ENCODE data around the gene AUH.

Gene AUH

DNA sequence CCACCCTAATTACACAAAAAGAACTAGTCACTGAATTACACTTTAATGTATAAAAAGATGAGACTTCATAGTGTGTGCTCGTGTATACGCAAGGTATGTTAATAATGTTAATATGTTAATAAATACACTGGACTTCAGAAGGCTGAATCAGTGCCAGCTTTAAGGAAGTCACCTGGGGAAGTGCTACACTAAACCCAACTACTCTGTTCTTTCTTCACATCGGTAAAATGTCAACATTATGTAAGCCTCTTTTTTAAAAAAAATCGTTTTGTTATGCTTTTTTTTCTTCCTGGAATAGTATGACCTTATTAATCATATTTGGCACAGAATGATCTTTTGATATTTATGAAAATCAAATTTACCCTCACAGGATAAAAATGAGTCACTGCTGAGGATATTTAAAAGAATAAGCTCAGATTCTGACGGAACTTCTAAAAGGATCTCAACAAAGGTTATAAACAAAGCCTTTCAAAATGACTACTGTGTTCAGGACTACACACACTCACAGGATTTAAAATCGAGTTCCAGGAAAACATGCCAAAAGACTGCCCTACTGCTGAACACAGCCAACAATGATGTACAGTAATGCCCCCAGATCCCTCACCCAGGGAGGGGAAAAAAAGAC lies 75.9 kb downstream of the AUH start:
- DNase-seq = no peak

DNA sequence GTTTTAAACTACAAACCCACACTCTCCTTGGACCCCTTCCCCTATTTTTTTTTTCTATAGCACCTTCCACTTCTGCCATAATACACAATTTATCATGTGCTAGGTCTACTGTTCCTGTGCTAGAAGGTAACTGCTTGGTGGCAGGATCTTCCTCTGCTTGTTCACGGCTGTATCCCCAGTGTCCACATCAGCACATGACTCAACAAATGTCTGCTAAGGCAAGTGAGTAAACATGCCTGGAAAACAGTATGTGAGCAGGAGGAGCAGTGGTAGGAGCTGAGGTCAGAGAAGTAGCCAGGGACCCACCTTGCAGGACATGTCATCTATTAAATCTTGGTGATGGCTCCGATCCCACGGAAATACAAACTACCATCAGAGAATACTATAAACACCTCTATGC lies 79.4 kb downstream of the AUH start:
- no peak for DNase-seq

DNA sequence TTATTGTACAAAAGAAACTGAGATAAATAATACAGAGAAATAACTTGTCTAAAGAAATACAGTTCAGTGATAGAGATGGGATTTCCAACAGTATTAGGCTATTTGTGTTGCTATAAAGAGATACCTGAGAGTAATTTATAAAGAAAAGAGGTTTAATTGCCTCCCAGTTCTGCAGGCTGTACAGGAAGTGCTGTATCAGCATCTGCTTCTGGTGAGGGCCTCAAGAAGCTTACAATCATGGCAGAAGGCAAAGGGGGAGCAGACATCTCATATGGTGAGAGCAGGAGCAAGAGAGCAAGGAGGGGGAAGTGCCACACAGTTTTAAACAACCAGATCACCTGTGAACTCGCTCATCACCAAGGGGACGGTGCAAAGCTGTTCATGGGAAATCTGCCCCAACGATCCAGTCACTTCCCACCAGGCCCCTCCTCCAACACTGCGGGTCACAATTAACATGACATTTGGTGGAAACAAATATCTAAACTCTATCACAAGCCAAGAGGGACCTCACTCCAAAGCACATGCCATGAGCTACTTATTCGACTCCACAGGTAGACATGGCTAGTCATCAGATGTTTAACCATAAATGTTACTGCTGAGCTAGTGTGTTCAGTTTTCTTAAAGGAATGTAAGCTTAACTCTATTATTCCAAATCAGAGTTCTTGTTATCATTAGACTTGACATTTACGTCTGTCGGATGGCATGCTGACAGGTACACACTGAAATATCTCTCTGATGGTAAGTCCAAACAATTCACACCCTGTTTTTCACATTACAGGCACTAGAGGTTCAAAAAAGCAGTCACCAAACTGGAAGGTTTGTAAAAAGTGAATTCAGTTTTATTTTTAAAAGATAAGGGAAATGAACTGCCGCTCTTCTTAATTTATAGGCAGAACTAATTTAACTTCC lies 82.2 kb downstream of the AUH start:
- no peak for DNase-seq

GRCh38 chr9:91276513-91276912 lies 85.2 kb downstream of the AUH start:
- DNase-seq = no peak

DNA sequence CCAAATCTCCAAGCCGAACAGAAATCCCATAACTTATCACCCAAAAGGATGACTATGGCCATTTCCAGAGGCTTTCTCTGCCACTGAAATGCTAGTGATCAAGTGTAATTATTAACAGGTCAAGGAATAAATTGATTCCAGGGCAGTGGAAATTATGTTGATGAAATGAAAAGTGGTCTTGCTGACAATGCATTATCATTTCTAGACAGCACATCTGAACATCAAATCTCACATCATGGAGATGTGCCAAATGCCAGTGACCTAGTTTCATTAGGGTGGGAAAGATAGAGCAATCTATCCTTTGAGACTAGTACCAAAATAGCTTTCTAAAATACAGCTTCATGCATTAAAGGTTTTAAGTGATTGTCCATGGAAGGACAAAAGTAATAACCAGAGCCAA lies 86.1 kb downstream of the AUH start:
- DNase-seq = no peak

GRCh38 chr9:91274949-91275492 lies 86.7 kb downstream of the AUH start:
- no peak for DNase-seq

DNA sequence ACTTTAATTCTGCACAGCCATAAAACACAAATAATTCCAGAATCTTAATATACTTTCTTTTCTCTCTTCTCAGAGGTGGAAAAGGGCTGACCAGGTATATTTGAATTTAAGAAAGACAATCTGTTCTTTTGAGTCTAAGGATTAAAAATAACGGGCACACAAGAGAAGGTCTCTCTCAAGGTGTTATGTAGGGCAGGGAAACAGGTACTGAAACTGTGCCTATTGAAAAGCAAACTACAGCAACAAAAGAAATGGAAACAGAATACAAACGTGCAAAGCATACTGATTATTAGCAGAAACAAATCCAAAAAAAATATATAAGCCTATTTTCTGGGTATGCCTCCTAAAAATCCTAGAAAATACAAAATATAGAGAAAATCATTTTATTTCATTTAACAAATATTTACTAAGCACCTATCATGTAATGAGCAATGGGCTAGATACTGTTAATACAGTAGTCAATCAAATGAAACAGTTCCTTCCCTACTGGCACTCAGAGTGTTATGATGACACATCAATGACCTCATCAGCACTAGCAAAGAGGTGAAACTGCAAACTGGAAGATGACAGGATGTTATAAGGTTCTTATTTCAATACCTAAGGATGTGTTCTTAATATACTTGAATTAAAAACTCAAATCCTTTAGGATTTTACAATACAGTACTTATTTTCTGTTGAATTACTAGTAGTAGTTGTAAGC lies 87.7 kb downstream of the AUH start:
- DNase-seq = no peak

DNA sequence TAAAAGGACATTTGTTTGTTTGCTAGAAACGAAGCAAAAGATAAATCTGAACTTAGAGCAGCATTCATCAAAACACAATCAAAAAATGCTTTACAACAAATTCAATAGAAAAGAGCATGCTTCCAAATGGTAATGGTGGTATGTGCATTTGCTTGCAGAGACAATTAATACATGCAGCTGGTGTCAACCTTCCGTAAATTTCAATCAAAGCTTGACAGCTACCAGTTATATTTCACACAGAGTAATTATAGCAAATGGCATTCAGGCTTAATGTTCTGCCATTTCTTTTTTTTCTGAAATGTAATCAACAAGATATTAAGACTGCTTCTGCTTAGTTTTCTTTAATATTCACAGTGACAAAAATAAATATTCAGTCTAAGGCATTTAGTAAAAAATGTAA lies 90.6 kb downstream of the AUH start:
- no peak for DNase-seq

DNA sequence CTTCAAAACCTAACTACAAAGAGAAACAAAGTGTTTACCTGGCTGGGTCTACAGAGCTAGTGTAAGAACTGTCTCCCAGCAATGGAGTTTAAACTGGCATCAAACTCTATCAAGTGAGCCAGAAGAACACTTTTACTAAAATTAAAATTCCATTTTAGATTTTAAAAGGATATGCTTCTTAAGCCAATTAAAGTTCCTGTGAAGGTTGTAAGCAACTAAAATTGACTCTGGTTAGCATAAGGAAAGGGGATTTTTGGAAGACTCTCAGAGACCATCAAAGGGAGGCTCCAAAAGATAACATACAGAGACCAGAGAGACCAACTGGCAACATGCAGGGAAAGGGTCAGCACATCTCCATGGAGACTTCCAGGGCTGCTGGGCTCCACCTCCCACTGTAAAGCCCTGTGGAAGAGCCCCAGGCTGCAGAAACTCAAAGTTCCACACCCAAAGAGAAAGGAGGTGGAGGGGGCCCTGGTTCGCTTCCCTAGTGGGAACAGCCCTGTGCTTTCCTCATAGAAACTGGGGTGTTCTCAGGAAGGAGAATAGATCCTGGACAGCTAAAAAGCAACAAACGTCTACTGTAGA lies 91.7 kb downstream of the AUH start:
- no peak for DNase-seq

- DNase-seq = no peak
These were observed 95.3 kb downstream of the AUH start for GRCh38 chr9:91266448-91266847.

DNA sequence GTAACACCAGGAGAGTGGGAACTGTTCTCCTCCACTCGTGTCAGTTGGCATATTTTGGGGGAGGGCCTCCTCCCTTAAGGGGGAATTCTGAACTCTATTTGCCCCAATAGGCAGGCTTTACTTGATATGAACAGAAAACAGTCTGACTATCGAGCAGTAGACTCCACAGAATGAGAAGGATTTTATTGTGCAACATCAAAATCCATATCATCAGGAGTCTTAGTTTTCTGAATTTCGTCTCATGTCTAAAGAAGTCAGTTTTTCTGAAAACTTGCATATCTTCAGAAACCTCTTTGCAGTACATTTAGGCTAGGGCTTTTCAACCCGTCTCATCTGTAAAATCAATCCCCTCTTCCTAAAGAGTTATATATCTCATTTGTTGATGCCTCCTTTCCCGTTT lies 96.2 kb downstream of the AUH start:
- DNase-seq = no peak

DNA sequence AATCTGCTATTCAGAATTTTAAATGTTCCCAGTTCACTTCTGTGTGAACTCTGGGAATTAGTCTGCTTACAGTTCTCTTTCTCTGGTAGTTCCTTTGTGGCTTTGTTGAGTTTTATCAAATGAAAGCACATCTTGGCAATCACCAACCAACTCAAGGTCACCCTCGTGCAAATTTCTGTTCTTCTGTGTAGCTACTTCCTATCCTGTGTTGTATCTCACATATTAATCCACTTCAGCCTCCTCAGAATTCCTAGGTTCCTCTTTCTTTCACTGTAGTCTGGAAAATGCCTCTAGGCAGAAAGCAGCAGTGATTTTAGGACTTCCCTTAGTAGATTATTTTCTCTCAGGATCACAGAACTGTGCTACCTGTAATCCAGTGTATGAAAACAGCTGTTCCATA lies 100.3 kb downstream of the AUH start:
- DNase-seq = no peak

GRCh38 chr9:91259162-91259561 lies 102.6 kb downstream of the AUH start:
- no peak for DNase-seq

- DNase-seq = no peak
These were observed 103.3 kb downstream of the AUH start for GRCh38 chr9:91258451-91258850.

- no peak for DNase-seq
These were observed 105.5 kb downstream of the AUH start for GRCh38 chr9:91256235-91256634.

- DNase-seq = no peak
These were observed 106.4 kb downstream of the AUH start for GRCh38 chr9:91255327-91255726.

- no peak for DNase-seq
These were observed 108.2 kb downstream of the AUH start for GRCh38 chr9:91253488-91253887.

- DNase-seq = no peak
These were observed 113.0 kb downstream of the AUH start for GRCh38 chr9:91248707-91249106.

- DNase-seq = no peak
These were observed 114.4 kb downstream of the AUH start for GRCh38 chr9:91247278-91247677.

GRCh38 chr9:91246846-91247245 lies 114.9 kb downstream of the AUH start:
- no peak for DNase-seq

DNA sequence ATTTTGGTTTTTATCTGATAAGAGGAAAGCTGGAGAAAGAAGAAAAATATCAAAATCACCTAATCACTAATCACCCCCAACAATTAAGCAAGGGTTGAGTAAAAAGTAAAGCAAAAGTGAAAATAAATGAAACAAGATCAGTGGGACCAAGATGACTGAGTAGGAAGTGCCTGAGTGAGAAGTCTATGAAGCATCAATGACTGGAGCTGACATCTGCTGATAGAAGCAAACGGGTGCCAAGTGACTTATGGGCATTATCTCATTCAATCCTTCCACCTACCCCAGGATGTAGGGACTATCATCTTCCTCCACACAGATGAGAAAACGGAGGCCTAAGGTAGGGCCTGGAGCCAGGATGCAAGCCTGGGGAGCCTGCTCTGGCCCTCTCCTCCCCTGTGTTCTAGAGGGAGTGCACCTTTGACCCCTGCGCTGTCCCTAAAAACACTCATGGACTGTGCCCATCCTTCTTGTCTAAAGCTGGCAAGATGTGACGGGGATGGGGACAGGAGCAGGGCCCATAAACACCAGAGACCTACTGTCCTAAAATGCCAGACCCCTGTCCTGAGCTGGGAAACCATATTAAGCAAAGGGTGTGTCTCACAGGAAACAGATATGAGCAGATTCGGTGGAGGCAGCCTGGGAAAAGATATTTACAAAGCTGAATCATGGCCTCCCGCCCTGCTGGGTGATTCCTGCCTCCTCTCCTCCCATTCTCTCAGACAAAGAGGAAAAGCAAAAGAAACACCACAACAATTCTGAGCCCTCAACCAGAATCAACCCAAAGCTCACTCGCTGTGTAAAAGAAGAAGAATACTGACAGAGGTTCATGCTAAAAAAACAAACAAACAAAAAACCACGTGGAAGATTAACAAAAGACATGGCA lies 116.0 kb downstream of the AUH start:
- DNase-seq = no peak

- no peak for DNase-seq
These were observed 118.7 kb downstream of the AUH start for GRCh38 chr9:91243029-91243428.
